HG02852 (cell line): ENCODE results near the gene SENP8.
"Not testable (repeated sequence)": the region's sequence is repeated elsewhere in the genome, so short reads cannot be mapped to it uniquely, and the experiment has no call there.

Experiments used
- ATAC-seq: cut with Tn5 transposase; IDR thresholded peaks from one replicate; pipeline ENCODE4 v1.9.1; 2021; ENCODE audit warnings: mild to moderate bottlenecking, moderate library complexity; ENCODE audit not compliant: unreplicated experiment

SENP8 gene

DNA sequence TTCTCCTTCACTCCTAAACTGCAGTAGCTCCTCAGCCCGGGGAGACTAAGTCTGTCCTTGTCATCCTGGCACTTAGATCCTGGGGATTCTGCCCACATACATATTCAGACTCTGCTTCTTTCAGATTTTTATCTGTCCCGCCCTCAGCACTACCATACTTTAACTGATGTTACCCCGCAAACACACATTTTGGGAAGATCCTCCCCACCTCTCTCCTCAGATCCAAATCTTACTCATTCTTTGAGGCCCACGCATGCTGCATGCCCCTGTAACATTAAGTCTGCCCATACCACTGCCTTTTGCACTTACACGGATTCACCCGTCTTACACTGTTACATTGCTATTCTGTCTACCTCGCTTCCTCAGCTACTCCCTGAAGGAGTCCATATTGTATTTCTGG is 36.1 kb downstream of the SENP8 start:
- no peak for ATAC-seq

DNA sequence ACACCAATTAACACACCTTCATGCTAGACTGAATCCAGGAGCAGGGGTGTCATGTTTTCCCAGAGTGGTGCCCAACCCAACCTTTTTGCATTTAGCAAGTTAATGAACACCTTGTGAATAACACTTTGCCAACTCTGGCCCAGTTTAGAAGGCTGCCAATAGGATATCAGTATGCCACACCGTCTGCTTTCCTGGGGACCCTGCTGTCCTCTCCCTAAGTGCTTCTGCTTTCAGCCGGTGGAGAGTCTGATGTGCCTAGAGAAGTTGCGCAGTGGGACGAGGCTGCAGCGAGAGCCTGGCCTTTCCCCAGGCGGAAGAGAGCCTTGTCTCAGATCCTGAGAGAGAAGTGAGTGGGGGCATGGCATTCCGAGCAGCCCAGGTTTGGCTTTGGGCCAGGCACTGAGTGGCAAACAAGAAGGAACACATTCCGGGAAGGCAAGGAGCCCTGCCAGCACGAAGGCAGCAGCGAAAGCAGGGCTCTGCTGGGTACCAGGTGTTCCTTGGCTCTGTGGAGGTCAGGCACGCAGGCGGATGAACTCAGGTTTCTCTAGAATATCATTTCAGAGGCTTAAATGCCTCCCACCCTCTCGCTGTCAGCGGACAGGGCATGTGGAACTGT is 36.9 kb downstream of the SENP8 start:
- no peak for ATAC-seq

DNA sequence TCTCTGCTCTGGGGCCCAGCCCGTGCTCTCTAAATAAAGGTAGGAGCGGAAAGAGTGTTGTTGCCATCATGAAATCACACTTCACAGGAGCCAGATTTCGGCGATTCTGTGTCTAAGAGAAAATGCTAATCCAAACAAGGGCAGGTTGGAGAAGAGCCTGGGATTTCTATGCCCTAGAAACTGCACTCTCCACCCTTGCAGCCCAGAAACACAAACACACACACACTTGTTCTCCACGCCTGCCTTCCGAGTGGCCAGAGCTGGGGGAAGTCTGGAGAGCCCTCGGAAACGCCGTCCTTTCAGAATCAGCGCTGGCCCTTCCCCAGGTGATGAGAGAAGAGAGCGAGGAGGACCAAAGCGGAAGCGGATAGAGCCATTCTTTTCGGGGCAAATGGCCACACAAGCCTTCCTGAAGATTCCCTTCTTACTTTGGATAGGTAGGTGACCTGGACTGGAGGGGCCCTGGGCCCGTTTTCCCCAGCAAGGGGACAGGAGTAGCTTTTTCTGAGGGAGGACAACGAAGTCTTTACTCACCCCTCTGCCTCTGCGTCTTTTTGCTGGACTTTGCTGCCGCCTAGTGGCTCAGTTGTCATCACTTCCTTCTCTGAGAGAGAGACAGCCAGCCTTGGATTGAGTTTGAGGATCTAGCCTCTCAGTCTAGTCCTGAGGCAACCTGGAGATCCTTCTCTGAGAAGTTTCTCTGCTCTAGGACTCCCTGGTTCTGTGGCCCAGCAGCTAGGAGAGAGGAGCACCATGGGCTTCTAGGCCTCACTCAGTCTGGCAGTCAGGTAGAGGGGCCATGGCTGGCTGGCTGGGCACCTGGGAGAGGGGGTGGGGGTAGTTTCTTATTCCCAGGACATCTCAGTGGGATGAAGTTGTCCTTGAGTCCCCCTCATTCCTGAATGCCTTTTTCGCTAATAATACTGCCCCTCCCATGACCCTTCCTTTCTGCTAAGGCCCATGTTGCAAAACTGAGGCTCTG is 37.7 kb downstream of the SENP8 start:
- peak; percentile 76 for ATAC-seq

DNA sequence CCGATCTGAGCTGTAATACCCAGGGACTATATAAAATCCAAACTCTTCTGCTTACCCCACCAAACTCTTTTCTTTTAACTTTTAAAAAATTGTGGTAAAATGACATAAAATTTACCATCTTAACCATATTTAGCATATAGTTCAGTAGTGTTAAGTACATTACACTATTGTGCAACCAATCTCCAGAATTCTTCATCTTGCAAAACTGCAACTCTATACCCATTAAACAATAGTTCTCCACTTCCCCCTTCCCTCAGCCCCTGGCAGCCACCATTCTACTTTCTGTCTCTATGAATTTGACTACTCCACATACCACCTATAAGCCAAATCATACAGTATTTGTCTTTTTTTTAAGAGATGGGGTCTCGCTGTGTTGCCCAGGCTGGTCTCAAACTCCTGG is 38.7 kb downstream of the SENP8 start:
- no peak for ATAC-seq

DNA sequence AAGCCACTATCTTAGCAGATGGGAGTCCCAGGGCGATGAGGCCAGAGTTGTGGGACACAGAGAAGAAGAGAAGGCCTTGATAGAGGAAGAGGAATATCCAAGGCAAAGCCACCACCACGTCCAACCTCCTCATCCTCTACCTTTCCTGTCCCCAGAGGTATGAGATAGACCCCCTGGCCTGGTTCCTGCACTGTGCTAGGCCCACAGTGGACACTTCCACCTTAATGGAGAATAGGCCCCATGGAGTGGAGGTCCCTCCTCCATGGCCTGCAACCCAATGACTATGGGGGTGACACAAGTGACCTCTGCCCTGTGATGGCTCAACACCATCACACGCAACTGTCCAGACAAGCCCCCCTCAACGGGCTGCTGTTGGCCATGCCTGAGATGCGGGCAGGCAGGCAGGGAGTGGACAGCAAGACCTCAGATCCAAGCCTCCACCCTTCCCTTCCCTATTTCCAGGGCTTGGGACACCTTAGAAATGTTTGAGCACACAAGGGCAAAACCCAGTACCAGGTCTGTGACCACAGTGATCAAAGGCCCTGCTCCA is 42.6 kb downstream of the SENP8 start:
- no peak for ATAC-seq

DNA sequence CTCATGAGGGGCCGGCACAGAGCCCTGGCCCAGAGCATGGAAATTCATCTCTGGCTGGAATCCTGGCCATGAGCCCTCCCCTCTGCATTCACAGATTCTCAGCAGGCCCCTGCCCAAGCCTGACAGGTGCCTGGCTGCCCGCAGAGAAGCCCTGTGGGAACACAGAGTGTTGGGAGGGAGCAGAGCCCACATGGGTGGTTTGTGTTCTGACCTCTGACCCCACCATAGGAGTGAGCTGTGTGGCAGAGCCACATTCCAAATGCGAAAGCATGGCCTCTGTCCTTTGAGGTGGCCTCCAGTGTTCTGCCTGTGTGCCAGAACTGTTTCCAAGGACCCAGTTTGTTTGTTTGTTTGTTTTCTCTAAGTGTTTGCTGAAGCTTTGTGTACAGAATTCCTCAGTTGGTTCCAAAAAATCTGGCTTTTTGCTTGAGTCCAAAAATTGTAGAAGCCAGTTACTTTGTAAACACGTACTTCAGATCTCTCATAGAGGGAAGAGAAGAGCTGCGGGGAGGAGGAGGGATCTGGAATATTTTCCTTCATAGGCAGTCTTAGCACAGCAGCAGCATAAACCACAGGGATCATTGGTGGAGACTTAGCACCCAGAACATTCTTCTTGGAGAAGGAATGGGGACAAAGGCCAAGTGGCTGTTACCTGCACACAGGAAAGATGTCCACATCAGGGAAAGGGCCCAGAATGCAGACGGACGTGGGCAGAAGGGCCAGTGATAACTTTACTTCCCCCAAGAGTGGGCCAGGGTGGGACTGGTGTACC is 43.3 kb downstream of the SENP8 start:
- ATAC-seq = no peak

DNA sequence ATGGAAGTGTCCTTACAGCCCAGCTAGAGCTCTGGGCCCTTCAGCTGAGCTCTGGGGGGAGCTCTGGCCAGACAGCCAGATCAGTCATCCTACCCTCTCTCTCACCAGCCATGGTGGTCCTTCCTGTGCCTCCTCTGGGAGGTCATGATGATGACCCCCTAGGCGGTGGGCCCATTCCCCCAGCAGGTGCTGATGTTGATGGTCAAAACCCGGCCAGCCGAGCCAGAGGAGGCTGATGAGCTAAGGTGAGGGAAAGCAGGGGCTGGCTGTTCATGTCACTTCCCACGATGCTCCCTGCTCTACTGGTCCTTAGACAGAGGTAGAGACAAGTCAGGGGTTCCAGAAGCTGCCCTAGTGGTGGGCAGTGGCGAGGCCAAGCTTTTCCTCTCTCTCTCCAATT is 44.4 kb downstream of the SENP8 start:
- no peak for ATAC-seq

DNA sequence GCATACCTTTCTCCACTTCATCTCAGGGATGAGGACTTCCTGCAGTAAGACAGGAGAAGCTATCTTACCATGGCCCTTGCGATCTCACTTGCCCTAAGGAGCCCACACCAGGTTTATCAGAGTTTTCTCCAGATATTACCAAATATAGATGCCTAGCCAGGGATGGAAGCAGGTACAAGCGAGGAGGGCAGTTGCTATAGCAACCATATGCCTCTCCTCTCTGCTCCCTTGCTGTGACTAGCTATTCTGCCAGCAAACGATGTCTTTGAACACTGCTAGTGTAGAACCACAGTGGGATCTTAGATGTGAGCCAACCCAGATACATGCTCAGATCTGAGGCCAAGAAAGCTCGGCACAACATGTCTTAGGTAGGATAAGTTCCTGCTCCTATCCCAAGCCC is 45.5 kb downstream of the SENP8 start:
- ATAC-seq = no peak

DNA sequence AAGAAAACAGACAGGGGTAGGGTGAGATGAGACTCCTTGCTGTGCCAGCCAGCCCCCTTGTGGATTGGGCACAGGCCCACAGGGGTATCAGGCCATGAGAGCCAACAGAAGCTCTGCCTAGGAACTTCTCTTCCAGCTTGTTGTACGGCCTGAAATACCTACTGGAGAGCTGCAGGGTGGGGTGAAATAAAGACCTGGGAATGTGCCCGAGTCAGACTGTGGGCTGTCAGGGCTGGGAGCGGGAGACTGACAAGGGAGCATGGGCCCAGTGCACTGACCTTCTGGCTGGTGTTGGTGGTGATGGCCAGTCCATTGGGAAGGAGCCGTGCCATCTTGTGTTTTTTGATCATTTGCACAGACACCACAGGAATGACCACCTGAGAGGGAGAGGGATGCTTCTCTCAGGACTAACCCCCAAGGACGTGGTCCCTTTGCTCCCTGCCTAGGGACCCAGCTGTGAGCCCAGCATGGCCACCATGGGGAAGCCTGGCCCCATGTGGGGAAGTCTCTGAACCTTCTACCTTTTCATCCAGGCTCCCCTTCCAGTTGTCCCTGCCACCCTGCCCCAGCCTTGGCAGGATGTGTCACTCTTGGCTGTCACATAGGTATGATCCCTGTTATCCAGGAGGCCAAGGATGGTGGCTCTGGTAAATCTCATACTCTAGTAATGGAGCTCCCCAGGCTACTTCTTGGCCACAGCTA is 48.7 kb downstream of the SENP8 start:
- no peak for ATAC-seq

DNA sequence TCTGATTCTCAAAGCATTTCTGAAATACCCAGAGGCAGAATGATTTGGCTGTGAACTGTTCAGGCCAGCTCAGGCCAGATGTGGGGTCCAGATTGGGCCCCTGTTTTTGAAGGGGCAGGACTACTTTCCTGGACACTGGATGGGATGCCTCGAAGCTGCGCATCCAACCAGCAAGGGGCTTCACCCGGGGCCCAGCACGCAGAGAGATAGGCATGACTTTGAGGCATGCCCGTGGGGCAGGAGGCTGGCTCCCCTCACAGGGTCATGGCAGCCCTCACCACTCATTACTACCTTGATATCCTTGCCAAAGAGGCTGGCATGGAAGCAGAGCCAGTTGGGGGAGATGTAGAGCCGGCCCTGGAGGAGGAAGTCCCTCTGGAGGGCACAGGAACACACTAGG is 49.2 kb downstream of the SENP8 start:
- ATAC-seq = no peak

DNA sequence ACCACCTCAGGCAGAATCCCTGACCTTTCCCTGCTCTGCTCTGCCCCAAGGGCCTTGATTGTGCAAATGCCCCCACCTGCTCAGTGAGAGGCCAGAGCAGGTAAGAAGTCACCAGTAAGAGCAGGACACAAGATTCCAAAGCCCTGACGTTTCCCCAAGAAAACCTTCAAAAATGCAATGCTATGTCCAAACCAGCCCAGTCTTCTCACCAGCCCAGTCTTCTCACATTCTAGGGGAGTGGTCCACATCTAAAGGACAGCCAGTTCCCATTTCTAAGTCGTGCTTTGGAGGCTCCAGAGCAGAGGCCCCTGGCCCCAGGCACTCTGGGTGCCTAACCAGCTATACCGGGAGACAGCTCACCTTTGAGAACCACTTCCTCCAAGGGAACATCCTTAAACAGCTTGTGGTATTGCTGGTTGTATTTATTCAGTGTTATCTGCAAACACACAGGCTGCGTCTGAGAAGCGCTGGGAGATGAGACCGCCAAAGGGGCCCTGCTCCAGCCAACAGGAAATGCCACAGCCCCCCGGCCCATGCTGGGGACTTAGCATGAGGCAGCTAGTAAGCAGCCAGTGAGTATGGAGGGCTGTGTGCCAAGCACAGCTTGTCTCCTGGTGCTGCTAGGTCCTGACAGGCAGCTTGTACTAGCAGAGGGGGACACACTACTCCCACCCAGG is 50.1 kb downstream of the SENP8 start:
- ATAC-seq = no peak

DNA sequence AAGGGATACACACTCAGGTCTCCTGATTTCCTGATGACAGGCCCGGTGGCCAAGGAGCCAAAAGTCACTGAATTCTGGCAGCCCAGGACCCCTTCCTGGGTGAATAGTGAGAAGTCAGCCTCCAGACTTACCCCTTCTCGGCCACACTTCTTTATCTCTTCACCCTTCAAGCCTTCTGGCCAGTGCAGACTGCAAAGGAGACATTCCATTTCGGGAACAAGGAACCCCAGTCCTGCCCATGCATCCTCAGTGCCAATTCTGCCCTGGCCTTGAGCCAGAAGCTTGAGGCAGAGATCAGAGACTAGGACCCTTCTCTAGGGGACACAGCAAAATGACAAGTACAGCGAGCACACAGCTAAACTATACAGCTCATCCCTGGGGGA is 50.6 kb downstream of the SENP8 start:
- no peak for ATAC-seq

DNA sequence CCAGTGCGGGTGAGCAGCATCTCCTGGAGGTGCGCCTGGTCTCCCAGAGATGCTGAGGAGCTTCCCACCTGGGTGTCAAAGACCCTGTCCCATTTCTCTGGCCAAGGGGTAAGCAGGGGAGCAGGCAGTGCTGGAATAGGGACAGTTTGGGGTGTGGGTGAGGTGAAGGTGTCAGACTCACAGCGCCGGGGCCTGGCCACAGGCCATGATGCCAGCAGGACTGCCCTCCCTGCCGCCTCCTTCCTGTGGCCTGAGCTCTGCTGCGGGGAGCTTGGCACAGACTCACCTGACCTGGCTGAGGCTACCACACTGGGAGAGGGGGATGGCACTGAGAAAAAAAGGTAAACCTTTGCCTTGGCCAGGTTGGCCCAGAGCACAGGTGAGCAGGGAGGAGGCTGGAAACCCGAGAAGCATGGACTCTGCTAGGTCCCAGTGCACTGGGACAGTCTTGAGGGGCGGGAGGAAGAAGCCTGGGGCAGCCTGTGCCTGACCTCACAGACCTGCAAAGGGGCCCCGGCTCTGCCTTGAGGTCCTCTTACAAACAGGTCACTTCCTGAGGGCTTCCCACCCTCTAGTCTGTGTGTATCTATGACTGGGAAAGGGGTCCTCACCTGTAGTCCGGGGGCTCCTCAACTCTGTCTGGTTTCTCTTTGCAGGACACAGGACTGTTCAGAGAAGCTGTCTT is 51.2 kb downstream of the SENP8 start:
- no peak for ATAC-seq

DNA sequence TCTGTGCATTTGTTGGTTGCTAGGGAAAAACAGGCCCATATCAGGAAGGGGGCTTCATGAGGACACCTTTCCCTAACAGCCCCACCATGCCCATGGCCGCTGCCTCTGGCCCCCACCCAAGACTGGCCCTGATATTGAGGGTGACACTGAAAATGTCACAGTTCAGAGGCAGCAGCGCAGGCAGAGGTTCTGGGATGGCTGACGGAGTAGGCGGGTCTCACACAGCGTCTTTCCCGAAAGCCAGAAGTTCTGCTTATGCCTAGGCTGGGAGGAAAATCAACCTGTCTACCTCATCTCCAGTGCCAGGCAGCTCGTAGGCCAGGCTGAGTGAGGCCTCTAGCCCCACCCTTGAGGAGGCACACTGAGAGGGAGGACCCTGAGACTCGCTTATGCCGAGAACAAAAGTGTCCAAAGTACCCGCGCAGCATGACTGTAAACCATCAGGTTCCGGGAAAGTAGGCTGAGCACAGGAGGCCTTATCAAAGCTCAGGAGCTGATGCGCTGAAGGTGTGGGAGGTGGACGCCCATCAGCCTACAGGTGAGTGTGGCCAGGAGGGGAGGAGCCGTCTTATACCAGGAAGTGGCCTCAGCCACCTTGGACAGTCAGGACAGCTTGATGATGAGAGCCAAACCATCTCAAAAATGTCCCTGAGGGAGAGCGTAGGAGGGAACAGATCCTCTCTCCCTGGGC is 51.9 kb downstream of the SENP8 start:
- no peak for ATAC-seq

DNA sequence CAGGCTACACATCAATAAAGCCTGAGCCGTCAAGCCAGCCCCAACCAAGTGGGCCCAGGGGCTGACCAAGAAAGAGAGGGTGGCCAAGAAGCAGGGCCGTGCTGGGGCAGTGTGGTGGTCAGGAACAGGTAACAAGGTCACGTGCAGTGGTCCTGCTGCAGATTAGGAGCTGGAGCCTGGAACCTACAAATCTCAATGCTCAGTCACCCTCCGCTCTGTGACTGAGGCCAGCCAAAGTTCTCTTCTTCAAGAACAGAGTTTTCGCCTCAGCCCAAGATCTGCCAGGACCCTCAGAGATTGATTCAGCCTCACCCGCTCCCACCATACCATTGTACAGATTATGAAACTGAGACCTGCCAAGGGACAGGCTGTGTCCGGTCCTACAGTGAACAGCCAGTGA is 52.5 kb downstream of the SENP8 start:
- ATAC-seq = no peak

DNA sequence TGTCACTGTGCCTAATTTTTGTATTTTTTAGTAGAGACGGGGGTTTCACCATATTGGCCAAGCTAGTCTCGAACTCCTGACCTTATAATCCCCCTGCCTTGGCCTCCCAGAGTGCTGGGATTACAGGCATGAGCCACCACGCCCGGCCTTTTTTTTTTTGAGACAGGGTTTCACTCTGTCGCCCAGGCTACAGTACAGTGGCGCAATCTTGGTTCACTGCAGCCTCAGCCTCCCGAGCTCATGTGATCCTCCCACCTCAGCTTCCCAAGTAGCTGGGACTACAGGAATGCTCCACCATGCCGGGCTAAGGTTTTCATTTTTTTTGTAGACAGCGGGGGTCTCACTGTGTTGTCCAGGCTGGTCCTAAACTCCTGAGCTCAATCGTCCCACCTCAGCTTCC is 53.8 kb downstream of the SENP8 start:
- not testable (repeated sequence) for ATAC-seq

DNA sequence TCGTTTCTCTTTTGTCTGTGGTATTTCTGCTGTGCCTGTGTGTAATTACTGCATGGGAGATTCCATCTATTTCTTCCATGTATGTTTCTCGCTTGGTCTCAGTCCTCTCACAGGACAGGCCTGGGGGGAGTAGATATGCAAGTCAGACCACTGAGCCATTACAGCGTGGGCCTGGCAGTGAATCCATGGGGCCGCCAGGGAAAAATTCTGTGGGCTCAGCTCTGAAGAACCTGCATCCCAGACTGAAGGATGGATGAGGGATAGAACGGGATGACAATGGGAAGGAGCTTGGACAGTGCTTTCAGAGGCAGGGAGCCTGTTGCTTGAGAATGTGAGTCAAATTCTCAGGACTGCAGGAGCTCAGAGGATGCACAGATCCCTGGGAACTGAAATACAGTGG is 54.6 kb downstream of the SENP8 start:
- ATAC-seq = no peak

DNA sequence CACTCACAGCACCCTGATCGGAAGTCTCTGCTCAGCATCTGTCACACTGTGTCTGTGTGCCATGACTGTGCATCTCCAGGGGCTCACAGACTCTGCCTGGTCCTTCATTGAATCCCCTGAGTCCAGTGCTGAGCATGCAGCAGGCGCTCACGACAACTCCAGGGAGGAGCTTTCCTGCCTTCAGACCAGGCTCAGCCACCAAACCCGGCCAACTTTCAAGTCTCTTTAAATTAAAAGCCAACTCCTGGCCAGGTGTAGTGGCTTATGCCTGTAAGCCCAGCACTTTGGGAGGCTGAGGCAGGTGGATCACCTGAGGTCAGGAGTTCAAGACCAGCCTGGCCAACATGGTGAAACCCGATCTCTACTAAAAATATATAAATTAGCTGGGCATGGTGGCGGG is 55.2 kb downstream of the SENP8 start:
- ATAC-seq = no peak
